ENCODE data around the gene ZNF2. TPM values are rescaled to one million over a fixed set of nuclear protein-coding genes. Genes with fewer than 3 reads are reported as not detected.

Gene ZNF2
- total and polyA plus RNA-seq, 2 experiments from 2014 or later, result 2.0 to 2.5 TPM

- Histone ChIP-seq H4K20me1 (replicated peaks; ENCODE audit: insufficient read depth) (no peaks in the 10 kb centered on the region; the same call in 1 of the 2 replicates), H3K4me3 (no peak overlapping the region), H3K79me2 (replicated peaks; ENCODE audit: insufficient read depth) (no peaks in the 10 kb centered on the region), H2AFZ (no peak overlapping the region), H3K4me2 (no peak overlapping the region), H3K4me1 (ENCODE audit: insufficient read depth) (no peaks in the 10 kb centered on the region), H3K9me2 (ENCODE audit: insufficient read depth) (no peaks in the 10 kb centered on the region), H3K36me3 (ENCODE audit: insufficient read depth) (no peaks in the 10 kb centered on the region), H3K27ac (ENCODE audit: low read depth) (no peak overlapping the region), H3K27me3 (ENCODE audit: insufficient read depth) (no peaks in the 10 kb centered on the region), H3F3A (replicated peaks; ENCODE audit: low read depth) (no peaks in the 10 kb centered on the region)
- no peak for TF ChIP-seq ZNF462 (CRISPR knock-in tag; IDR thresholded peaks at IDR 0.05)
- ATAC-seq (no peak), DNase-seq (ENCODE audit: low spot score) (no peak)
- Mint-ChIP-seq H3K36me3 (ENCODE audit: low read depth) (peaks cover 25% of the 10 kb centered on the region), H3K9me3 (0 out of 3 replicates have a peak, but pooled peaks cover 4% of the 10 kb centered on the region), H3K4me3 (no peak overlapping the region), H3K4me1 (no peaks in the 10 kb centered on the region; the same call in 2 of the 3 replicates), H3K27ac (no peak overlapping the region), H3K27me3 (ENCODE audit: insufficient read depth, low read depth, poor library complexity) (peaks cover 3% of the 10 kb centered on the region)
Observed at GRCh38 chr2:95179451-95179850, 13.8 kb downstream of the ZNF2 start.

GRCh38 chr2:95181774-95182173 is 16.2 kb downstream of the ZNF2 start:
- ATAC-seq (no peak), DNase-seq (ENCODE audit: low spot score) (no peak)
- Histone ChIP-seq H2AFZ (no peak overlapping the region), H3K27me3 (ENCODE audit: insufficient read depth) (no peaks in the 10 kb centered on the region), H3F3A (replicated peaks; ENCODE audit: low read depth) (no peaks in the 10 kb centered on the region), H3K4me3 (no peak overlapping the region), H3K27ac (ENCODE audit: low read depth) (no peak overlapping the region), H3K4me2 (no peak overlapping the region), H4K20me1 (replicated peaks; ENCODE audit: insufficient read depth) (no peaks in the 10 kb centered on the region), H3K79me2 (replicated peaks; ENCODE audit: insufficient read depth) (no peaks in the 10 kb centered on the region), H3K36me3 (ENCODE audit: insufficient read depth) (no peaks in the 10 kb centered on the region), H3K9me2 (ENCODE audit: insufficient read depth) (no peaks in the 10 kb centered on the region), H3K4me1 (ENCODE audit: insufficient read depth) (no peaks in the 10 kb centered on the region)
- H3K36me3 Mint-ChIP-seq (ENCODE audit: low read depth), result peaks cover 25% of the 10 kb centered on the region
- no peaks in the 10 kb centered on the region for H3K27me3 Mint-ChIP-seq (ENCODE audit: insufficient read depth, low read depth, poor library complexity)
- H3K4me1 Mint-ChIP-seq, result no peaks in the 10 kb centered on the region; the same call in 2 of the 3 replicates
- H3K27ac Mint-ChIP-seq, result no peak overlapping the region
- no peak overlapping the region for H3K4me3 Mint-ChIP-seq
- H3K9me3 Mint-ChIP-seq, result 0 out of 3 replicates have a peak, but pooled peaks cover 4% of the 10 kb centered on the region
- no peak for TF ChIP-seq JUNB (IDR thresholded peaks at IDR 0.05; ENCODE audit: unreplicated experiment)
- TF ChIP-seq ZNF114 (CRISPR knock-in tag; IDR thresholded peaks at IDR 0.05), result no peak
- no peak for TF ChIP-seq ETS1 (IDR thresholded peaks at IDR 0.05)
- no peak for TF ChIP-seq CTCF (conservative IDR thresholded peaks at IDR 0.05; ENCODE audit: low read depth in 2 of 2)
- no peak for TF ChIP-seq POLR2AphosphoS5 (IDR thresholded peaks at IDR 0.05; ENCODE audit: low read depth)
- TF ChIP-seq CREB1 (CRISPR knock-in tag; IDR thresholded peaks at IDR 0.05; ENCODE audit: low read depth), result no peak
- no peak for TF ChIP-seq REST (IDR thresholded peaks at IDR 0.05; ENCODE audit: unreplicated experiment)
- no peak for TF ChIP-seq NANOG (IDR thresholded peaks at IDR 0.05; ENCODE audit: borderline replicate concordance)
- no peak for TF ChIP-seq EZH2phosphoT487 (IDR thresholded peaks at IDR 0.05; ENCODE audit: unreplicated experiment)
